ENCODE measurements around the gene SYT5. TPM values are rescaled to one million over a fixed set of nuclear protein-coding genes. Genes with fewer than 3 reads are reported as not detected.
"Not testable (repeated sequence)": the region's sequence is repeated elsewhere in the genome, so short reads cannot be mapped to it uniquely, and the experiment has no call there.

Gene SYT5
- total RNA-seq, 1 donor from 2014 or later, result 0.17 TPM

GRCh38 chr19:55227241-55228014 is 47.3 kb upstream of the SYT5 start:
- Histone ChIP-seq H3K27me3 (ENCODE audit: control insufficient read depth, insufficient read depth, low read length) (no peaks in the 10 kb centered on the region), H3K4me3 (ENCODE audit: low read depth, low read length) (no peak overlapping the region), H3K36me3 (ENCODE audit: control insufficient read depth, insufficient read depth, low read length) (no peaks in the 10 kb centered on the region)
- TF ChIP-seq CTCF (IDR thresholded peaks at IDR 0.05; ENCODE audit: insufficient read depth, low read length, poor library complexity, severe bottlenecking), result no peak
- DNase-seq (ENCODE audit: low read depth), result no peak

GRCh38 chr19:55226788-55227187 is 46.7 kb upstream of the SYT5 start:
- TF ChIP-seq CTCF (IDR thresholded peaks at IDR 0.05; ENCODE audit: insufficient read depth, low read length, poor library complexity, severe bottlenecking), result no peak
- Histone ChIP-seq H3K36me3 (ENCODE audit: control insufficient read depth, insufficient read depth, low read length) (no peaks in the 10 kb centered on the region), H3K27me3 (ENCODE audit: control insufficient read depth, insufficient read depth, low read length) (no peaks in the 10 kb centered on the region), H3K4me3 (ENCODE audit: low read depth, low read length) (no peak overlapping the region)
- DNase-seq (ENCODE audit: low read depth), result no peak

GRCh38 chr19:55226273-55226672 is 46.2 kb upstream of the SYT5 start:
- DNase-seq (ENCODE audit: low read depth), result no peak
- H3K36me3 ChIP-seq (ENCODE audit: control insufficient read depth, insufficient read depth, low read length), result no peaks in the 10 kb centered on the region
- H3K4me3 ChIP-seq (ENCODE audit: low read depth, low read length), result no peak overlapping the region
- TF ChIP-seq CTCF (IDR thresholded peaks at IDR 0.05; ENCODE audit: insufficient read depth, low read length, poor library complexity, severe bottlenecking), result no peak
- H3K27me3 ChIP-seq (ENCODE audit: control insufficient read depth, insufficient read depth, low read length), result no peaks in the 10 kb centered on the region

GRCh38 chr19:55225415-55225958 is 45.4 kb upstream of the SYT5 start:
- DNase-seq (ENCODE audit: low read depth), result no peak
- H3K36me3 ChIP-seq (ENCODE audit: control insufficient read depth, insufficient read depth, low read length), result no peaks in the 10 kb centered on the region
- TF ChIP-seq CTCF (IDR thresholded peaks at IDR 0.05; ENCODE audit: insufficient read depth, low read length, poor library complexity, severe bottlenecking), result no peak
- no peak overlapping the region for H3K4me3 ChIP-seq (ENCODE audit: low read depth, low read length)
- no peaks in the 10 kb centered on the region for H3K27me3 ChIP-seq (ENCODE audit: control insufficient read depth, insufficient read depth, low read length)

- H3K36me3 ChIP-seq (ENCODE audit: control insufficient read depth, insufficient read depth, low read length); H3K27me3 ChIP-seq (ENCODE audit: control insufficient read depth, insufficient read depth, low read length); H3K4me3 ChIP-seq (ENCODE audit: low read depth, low read length); DNase-seq (ENCODE audit: low read depth): not testable (repeated sequence)
Observed at GRCh38 chr19:55224679-55225414, 44.8 kb upstream of the SYT5 start.

- Histone ChIP-seq H3K27me3 (ENCODE audit: control insufficient read depth, insufficient read depth, low read length) (no peaks in the 10 kb centered on the region), H3K36me3 (ENCODE audit: control insufficient read depth, insufficient read depth, low read length) (no peaks in the 10 kb centered on the region), H3K4me3 (ENCODE audit: low read depth, low read length) (no peak overlapping the region)
- DNase-seq (ENCODE audit: low read depth), result no peak
- TF ChIP-seq CTCF (IDR thresholded peaks at IDR 0.05; ENCODE audit: insufficient read depth, low read length, poor library complexity, severe bottlenecking), result no peak
Observed at GRCh38 chr19:55224038-55224665, 44.1 kb upstream of the SYT5 start.
